ENCODE data around the gene SENP1. TPM values are rescaled to one million over a fixed set of nuclear protein-coding genes. Genes with fewer than 3 reads are reported as not detected.

Gene SENP1
- total and polyA plus RNA-seq, 2 of the 4 experiments (the other 2 are of a cell fraction), result 7.2 to 25.3 TPM

- H3K9me3 ChIP-seq (ENCODE audit: control insufficient read depth, insufficient read depth, low read length), result no peaks in the 10 kb centered on the region
- no TSS peak for BruUV-seq (replicated peaks)
- intact Hi-C loops (cut with micrococcal nuclease) (loop anchor here (10.0 kb wide), 1 partner anchor 534 kb away; no protein-coding TSS in a partner anchor), in situ Hi-C loops (cut with MboI; ENCODE audit: low sequenced_read_pairs) (no loop called here), dilution Hi-C loops (cut with HindIII; ENCODE audit: low sequenced_read_pairs, unreplicated experiment) (no loop called here)
- no peaks in the 10 kb centered on the region for H3K4me1 ChIP-seq (ENCODE audit: control insufficient read depth, insufficient read depth, low read length)
- TF ChIP-seq CHD1 (IDR thresholded peaks at IDR 0.05; ENCODE audit: low read depth, low read length) (no peak), RAD21 (IDR thresholded peaks at IDR 0.05; ENCODE audit: low read length) (no peak), MAFK (IDR thresholded peaks at IDR 0.05; ENCODE audit: low read depth, low read length) (no peak), MAZ (IDR thresholded peaks at IDR 0.05; ENCODE audit: borderline replicate concordance, low read depth, low read length) (no peak)
- TF ChIP-seq, protein P1, sequence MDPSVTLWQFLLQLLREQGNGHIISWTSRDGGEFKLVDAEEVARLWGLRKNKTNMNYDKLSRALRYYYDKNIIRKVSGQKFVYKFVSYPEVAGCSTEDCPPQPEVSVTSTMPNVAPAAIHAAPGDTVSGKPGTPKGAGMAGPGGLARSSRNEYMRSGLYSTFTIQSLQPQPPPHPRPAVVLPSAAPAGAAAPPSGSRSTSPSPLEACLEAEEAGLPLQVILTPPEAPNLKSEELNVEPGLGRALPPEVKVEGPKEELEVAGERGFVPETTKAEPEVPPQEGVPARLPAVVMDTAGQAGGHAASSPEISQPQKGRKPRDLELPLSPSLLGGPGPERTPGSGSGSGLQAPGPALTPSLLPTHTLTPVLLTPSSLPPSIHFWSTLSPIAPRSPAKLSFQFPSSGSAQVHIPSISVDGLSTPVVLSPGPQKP (IDR thresholded peaks at IDR 0.05; ENCODE audit: borderline replicate concordance, low read depth, low read length), result no peak
- H4K20me1 ChIP-seq (ENCODE audit: insufficient read depth, low read length), result no peaks in the 10 kb centered on the region
- H3K4me2 ChIP-seq (ENCODE audit: low read depth, low read length), result no peak overlapping the region
- H4K5ac ChIP-seq (ENCODE audit: low read depth, low read length), result no peak overlapping the region
- WGBS, 2 experiments (ENCODE audit: extremely low coverage in 2 of 2, insufficient read length in 1 of 2), result no CpG with 5 or more reads among the region's 3 CpGs
- H3K9me1 ChIP-seq (ENCODE audit: insufficient read depth, low read length), result no peaks in the 10 kb centered on the region
- peaks cover 11% of the 10 kb centered on the region for H3K36me3 ChIP-seq (ENCODE audit: control insufficient read depth, insufficient read depth, low read length)
- no peak overlapping the region for H3K4me3 ChIP-seq (ENCODE audit: insufficient read depth, low read depth, low read length)
- no peak overlapping the region for H2AFZ ChIP-seq (replicated peaks; ENCODE audit: low read length, poor library complexity)
- H3K4ac ChIP-seq (ENCODE audit: low read depth, low read length), result no peak overlapping the region
- no peaks in the 10 kb centered on the region for H3K27me3 ChIP-seq (ENCODE audit: control insufficient read depth, insufficient read depth, low read length)
- H3K23ac ChIP-seq (ENCODE audit: low read depth, low read length), result no peak overlapping the region; the same call in 1 of the 2 replicates
- H2BK20ac ChIP-seq (ENCODE audit: low read depth, low read length), result no peak overlapping the region
- H2BK5ac ChIP-seq (ENCODE audit: low read depth, low read length, poor library complexity, severe bottlenecking), result no peak overlapping the region
- CTCF ChIA-PET, result no interaction called here
- no peak overlapping the region for H3K18ac ChIP-seq (ENCODE audit: low read depth, low read length)
- H3K27ac ChIP-seq (ENCODE audit: insufficient read depth, low read length), result no peak overlapping the region
- H2BK120ac ChIP-seq (ENCODE audit: low read depth, low read length), result no peak overlapping the region
- H3K56ac ChIP-seq (ENCODE audit: extremely low read depth, insufficient read depth, low read length), result no peak overlapping the region
- DNase-seq, result no peak
- no peaks in the 10 kb centered on the region; a peak in 1 of 4 replicates for H3K79me1 ChIP-seq (ENCODE audit: low read depth in 1 of 2, low read length in 2 of 2)
- no peak overlapping the region for H3K9ac ChIP-seq (ENCODE audit: low read depth, low read length)
- no peak overlapping the region for H3K14ac ChIP-seq (replicated peaks; ENCODE audit: low read depth, low read length)
- no peak for ATAC-seq (ENCODE audit: low read depth)
- H4K91ac ChIP-seq (ENCODE audit: insufficient read depth, low read depth, low read length), result no peak overlapping the region
- no peak overlapping the region for H2AK9ac ChIP-seq (replicated peaks; ENCODE audit: low read depth, low read length, poor library complexity)
- H2BK15ac ChIP-seq (ENCODE audit: low read depth, low read length), result 0 out of 3 replicates have a peak overlapping the region, but pooled peaks have one; percentile 22
- no peak overlapping the region for H2AK5ac ChIP-seq (ENCODE audit: low read depth, low read length)
- POLR2A ChIA-PET (ENCODE audit: unreplicated experiment), result no interaction called here
- H4K8ac ChIP-seq (ENCODE audit: low read depth in 2 of 2, low read length in 2 of 2), result no peak overlapping the region
Measured at GRCh38 chr12:48080821-48081220, 25.1 kb downstream of the SENP1 start.

All from IMR-90 (cell line).